Adipose tissue (tissue), 3 donors: ENCODE results near the gene DSE. TPM values are rescaled to one million over a fixed set of nuclear protein-coding genes. Genes with fewer than 3 reads are reported as not detected.

Experiments
- H3K27ac ChIP-seq: one replicate; pipeline ENCODE4 v1.5.1; 2013; ENCODE audit warnings: low read depth, low read length
- WGBS, 3 donors: extraction: QIAGEN DNeasy Blood & Tissue Kit; methylation state at CpG; one replicate each; pipeline ENCODE4 v1.1.7; 2013; 5-methylcytosine and 5-hydroxymethylcytosine counted together
- polyA plus RNA-seq, 3 donors: library from polyadenylated mRNA; stranded (reverse); fragments of 200-250 nt; gene quantifications; one replicate each; pipeline ENCODE4 v1.2.3, GENCODE V29; 2013
- donor health status: healthy with polysubstance abuse.
- donor health status: Bipolar disorder and iron deficiency.
- donor health status: healthy.

Gene DSE
- polyA plus RNA-seq, 3 donors = 3.5 to 31.2 (median 20.6) TPM

GRCh38 chr6:116485559-116486184, 114.9 kb downstream of the DSE start:
- WGBS, 3 donors = 64 to 81% (median 66%) methylated on average over 5 of the region's 5 CpGs
- no peak overlapping the region for H3K27ac ChIP-seq

- 71 to 91% (median 78%) methylated on average over 1 of the region's 1 CpG for WGBS, 3 donors
- no peak overlapping the region for H3K27ac ChIP-seq
Observed at GRCh38 chr6:116491610-116492330, 121.0 kb downstream of the DSE start.

GRCh38 chr6:116492331-116493067, 121.8 kb downstream of the DSE start:
- WGBS, 3 donors = 55 to 76% (median 58%) methylated on average over 6 of the region's 6 CpGs
- H3K27ac ChIP-seq = no peak overlapping the region

Other genes starting within 250 kb of the DSE start
- not detected for gene COL10A1, start 244.8 kb upstream of the DSE start, polyA plus RNA-seq
- 1 to 10 TPM; 6.1 to 7.6 (median 7.1) TPM for gene TSPYL4, start 116.9 kb upstream of the DSE start, polyA plus RNA-seq
- gene TSPYL1, start 91.0 kb upstream of the DSE start, polyA plus RNA-seq = 10 to 100 TPM; 17.3 to 29.8 (median 28.2) TPM
- 10 to 100 TPM in 1 of 3 donors, 1 to 10 TPM in 2; 2.8 to 11.9 (median 4.5) TPM for gene CALHM6, start 90.4 kb downstream of the DSE start, polyA plus RNA-seq
- gene CALHM5, start 140.7 kb downstream of the DSE start, polyA plus RNA-seq = 1 to 10 TPM in 2 of 3 donors, under 1 TPM in 1; 0.17 to 1.5 (median 1.3) TPM
- under 1 TPM; 0.02 to 0.45 (median 0.06) TPM for gene TRAPPC3L, start 174.7 kb downstream of the DSE start, polyA plus RNA-seq
- gene CALHM4, start 182.8 kb downstream of the DSE start, polyA plus RNA-seq = not detected
- gene RWDD1, start 200.6 kb downstream of the DSE start, polyA plus RNA-seq = 10 to 100 TPM; 38.8 to 82.7 (median 40.1) TPM
- under 1 TPM; 0.15 to 0.27 (median 0.22) TPM for gene RSPH4A, start 245.5 kb downstream of the DSE start, polyA plus RNA-seq